Activated T-helper 9 cell treated with anti-CD3 and anti-CD28 coated beads, Interleukin-2, amount 50 U/mL, for 16 hours (primary cell): ENCODE results near the gene PDCD4.

Experiments used
- DNase-seq: peaks from one replicate; pipeline ENCODE4 v3.0.0-alpha.2; 2020; ENCODE audit warnings: low read depth

Gene PDCD4

GRCh38 chr10:110919971-110920881 is 48.5 kb downstream of the PDCD4 start:
- no peak for DNase-seq

DNA sequence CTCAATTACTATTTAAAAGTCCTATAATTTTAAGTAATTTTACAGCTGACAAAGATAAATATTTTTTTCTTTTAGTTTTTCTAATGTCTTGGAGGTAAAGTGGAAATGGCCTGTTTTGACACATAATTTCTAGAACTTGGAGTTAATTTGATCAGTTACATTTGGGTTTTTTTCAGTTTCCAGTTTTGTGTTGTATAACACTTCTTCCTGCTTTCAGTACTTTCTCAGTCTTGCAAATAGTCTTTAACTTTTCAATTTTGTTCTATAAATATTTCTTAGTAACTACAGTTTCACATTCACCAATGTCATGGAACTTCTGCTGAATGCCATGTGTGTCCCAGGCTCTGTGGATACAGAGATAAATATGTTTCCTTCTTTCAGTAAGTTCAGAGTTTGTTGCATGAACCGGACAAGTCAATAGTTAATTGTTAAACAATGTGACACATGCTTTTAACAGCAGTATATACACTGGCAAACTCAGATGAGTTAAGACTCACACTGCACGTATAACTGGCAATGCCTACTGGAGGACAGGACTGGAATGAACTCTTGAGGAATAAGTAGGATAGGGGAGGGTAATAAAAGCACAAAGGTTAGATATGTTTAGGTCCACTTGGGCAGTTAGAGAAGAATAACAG is 52.2 kb downstream of the PDCD4 start:
- no peak for DNase-seq

- no peak for DNase-seq
Observed at GRCh38 chr10:110927461-110927860, 55.7 kb downstream of the PDCD4 start.

DNA sequence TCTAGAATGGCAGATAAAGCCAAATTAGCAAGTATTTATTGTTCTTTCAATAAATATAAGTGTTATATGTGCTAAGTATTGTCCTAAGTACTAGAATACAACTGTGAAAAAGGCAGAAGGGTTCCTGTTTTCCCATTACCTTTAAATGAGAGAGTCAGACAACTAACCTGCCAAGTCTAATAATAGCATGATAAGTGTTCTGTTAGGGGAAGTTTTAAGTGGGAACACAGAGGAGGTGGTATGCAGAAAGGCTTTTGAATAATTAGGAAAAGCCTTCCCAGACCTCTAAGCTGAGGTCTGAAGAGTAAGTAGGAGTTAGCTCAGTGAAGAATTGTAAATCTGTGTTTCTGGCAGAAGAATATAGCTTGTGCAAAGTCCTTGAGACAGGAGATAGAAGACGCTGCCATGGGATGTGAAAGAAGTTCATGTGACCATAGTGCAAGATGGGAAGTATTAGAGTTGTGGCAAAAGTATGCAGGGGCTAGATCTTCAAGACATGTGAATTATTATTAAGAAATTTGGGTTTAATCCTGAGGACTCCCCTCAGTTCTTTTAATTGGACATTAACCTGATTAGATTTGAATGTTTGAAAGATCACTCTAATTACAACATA is 60.1 kb downstream of the PDCD4 start:
- DNase-seq, result no peak

GRCh38 chr10:110932505-110933180 is 60.9 kb downstream of the PDCD4 start:
- no peak for DNase-seq

DNA sequence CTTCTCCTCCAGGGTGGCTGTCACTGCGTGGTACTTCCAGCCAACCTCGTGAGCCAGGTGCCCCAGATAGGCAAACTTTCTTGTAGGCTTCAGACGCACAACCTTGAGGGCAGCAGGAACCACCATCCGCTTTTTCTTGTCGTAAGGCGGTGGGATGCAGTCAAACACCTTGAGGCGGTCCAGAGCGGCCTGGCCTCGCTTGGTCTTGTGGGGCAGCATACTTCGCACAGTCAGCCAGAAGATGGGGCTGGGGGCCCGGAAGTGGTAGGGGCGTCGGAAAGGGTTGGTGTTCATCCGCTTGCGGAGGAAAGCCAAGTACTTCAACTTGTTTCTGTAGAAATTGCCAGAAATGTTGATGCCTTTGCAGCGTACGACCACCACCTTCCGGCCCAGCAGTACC is 65.0 kb downstream of the PDCD4 start:
- no peak for DNase-seq

- DNase-seq, result no peak
Observed at GRCh38 chr10:110939419-110939818, 67.7 kb downstream of the PDCD4 start.

GRCh38 chr10:110944792-110945396 is 73.2 kb downstream of the PDCD4 start:
- no peak for DNase-seq

DNA sequence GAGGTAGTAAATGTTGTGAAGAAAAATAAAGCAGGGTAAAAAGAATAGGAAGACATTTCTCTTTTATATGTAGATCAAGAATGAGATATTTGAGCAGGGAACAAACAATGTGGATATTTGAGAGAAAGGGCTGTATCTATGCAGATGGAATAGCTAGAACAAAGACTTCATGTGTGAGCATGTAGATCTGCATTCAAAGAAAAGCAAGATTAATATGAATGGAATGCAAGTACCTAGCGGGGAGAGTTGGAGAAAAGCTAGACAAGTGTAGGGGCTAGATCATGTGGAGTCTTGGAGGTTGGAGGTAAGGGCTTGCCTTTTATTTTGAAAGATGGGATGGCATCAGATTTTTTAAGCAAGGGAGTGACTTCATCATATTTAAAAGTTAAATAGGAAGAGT is 74.8 kb downstream of the PDCD4 start:
- no peak for DNase-seq

- no peak for DNase-seq
Observed at GRCh38 chr10:110947061-110947595, 75.4 kb downstream of the PDCD4 start.
